Hindlimb muscle (tissue), 1 donor: ENCODE results near the gene SCARB1. TPM values are rescaled to one million over a fixed set of nuclear protein-coding genes. Genes with fewer than 3 reads are reported as not detected.

ENCODE experiments used
- DNase-seq: peaks from one replicate; pipeline ENCODE4 v3.0.0-alpha.2; 2013
- polyA plus RNA-seq: library from polyadenylated mRNA; unstranded; fragments of 120-200 nt; gene quantifications from one replicate; pipeline ENCODE4 v1.2.1, GENCODE V29; 2013; ENCODE audit not compliant: insufficient read length

SCARB1 gene
- polyA plus RNA-seq, 1 donor: 25.1 TPM

- peak; percentile 86 for DNase-seq
Measured at GRCh38 chr12:124771462-124772288, 92.0 kb downstream of the SCARB1 start.

GRCh38 chr12:124770728-124771127, 92.9 kb downstream of the SCARB1 start:
- DNase-seq: no peak

GRCh38 chr12:124769881-124770512, 93.7 kb downstream of the SCARB1 start:
- no peak for DNase-seq

DNA sequence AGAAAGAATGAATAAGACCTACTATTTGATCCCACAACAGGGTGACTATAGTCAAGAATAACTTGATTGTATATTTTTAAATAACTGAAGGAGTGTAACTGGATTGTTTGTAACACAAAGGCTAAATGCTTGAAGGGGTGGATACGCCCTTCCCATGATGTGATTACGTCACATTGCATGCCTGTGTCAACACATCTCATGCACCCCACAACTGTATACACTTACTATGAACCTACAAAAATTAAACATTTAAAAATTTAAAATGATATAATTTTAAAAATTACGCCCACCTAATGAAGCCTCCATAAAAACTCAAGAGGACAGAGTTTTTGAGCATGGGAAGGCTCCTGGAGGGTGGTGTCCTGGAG, 94.5 kb downstream of the SCARB1 start:
- no peak for DNase-seq

GRCh38 chr12:124768452-124769162, 95.1 kb downstream of the SCARB1 start:
- DNase-seq: no peak

GRCh38 chr12:124767066-124767821, 96.4 kb downstream of the SCARB1 start:
- peak; percentile 82 for DNase-seq

- DNase-seq: no peak
Measured at GRCh38 chr12:124766727-124767065, 97.0 kb downstream of the SCARB1 start.

GRCh38 chr12:124765581-124766489, 97.8 kb downstream of the SCARB1 start:
- no peak for DNase-seq

- DNase-seq: no peak
Measured at GRCh38 chr12:124764870-124765580, 98.6 kb downstream of the SCARB1 start.

DNA sequence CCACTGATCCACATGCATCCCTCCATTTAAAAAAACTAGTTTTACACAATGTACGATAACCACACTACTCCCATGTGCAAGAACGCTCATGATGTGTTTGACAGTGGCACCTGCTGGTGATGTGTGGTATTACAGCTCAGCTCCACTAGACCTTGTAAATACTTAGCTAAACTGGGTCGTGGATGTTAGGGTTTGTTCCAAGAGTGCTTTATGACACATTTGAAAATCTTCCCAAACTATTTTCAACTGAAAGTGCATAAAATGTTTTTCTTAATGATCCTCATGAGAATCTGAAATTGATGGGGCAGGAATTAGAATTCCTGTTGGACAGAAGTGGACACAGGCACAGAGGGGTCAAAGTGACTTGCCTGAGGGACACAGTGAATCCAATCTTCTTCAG, 99.2 kb downstream of the SCARB1 start:
- no peak for DNase-seq

DNA sequence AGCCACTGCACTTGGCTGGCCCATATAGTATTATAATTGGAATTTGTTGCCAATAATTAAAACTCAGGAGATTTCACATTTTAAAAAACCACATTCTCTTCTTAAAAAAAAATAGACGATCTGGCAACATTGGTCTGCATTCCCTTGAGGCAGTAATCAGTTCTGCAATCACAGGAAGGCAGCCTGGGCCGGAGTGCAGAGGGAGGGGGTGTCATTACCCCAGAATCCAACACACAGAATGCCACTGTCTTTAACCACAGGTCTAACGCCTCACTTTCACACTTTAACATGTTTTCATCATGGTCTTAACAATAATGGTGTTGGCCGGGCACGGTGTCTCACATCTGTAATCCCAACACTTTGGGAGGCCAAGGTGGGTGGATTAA, 100.1 kb downstream of the SCARB1 start:
- no peak for DNase-seq

DNA sequence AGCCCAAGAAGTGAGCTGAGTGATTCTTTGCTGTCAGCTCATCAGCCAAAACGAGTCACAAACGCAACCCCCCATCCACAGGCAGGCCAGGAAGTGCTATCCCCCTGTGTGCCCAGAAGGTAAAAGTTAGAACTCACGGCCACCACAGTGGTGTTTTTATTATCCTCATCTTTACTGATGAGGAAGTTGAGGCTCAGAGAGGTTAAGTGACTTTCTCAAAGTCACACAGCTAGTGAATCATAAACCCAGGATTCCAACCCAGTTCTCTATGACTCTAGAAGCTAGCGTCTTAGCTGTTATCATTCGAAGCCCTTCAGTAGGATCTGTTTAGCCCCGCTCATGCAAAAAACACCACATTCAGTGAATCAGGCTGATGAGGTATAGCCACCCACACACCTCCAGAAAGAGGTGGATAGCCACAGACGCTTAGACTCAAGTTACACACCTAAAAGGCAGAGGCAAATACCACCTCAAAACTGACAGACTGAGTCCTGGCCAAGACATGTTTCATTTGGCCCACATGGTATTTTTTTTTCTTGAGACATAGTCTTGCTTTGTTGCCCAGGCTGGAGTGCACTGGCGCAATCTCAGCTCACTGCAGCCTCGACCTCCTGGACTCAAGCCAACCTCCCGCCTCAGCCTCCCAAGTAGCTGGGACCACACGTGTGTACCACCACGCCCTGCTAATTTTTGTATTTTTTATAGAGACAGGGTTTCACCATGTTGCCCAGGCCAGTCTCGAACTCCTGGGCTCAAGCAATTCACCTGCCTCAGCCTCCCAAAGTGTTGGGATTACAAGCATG, 100.7 kb downstream of the SCARB1 start:
- DNase-seq: no peak

- DNase-seq: no peak
Measured at GRCh38 chr12:124762384-124762783, 101.3 kb downstream of the SCARB1 start.

DNA sequence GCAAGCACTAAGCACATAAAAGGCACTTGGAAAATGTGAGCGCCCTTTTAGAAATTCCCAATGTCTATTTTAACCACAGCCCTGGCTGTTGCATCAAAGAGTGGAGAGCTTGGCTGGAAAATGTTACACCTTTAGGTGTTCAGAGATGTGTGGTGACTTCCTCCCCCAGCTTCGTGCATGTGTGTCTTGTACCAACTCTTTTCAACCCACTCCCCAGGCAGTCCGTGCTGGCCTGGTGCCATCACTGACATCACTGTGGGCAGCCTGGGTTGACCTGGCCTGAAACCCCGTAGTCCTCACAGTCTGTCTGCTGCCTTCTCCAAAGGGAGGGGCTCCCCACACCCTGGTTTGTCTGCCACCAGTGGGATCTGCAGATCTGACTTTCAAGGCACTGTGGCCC, 101.8 kb downstream of the SCARB1 start:
- DNase-seq: no peak

GRCh38 chr12:124761056-124761455, 102.6 kb downstream of the SCARB1 start:
- no peak for DNase-seq

DNA sequence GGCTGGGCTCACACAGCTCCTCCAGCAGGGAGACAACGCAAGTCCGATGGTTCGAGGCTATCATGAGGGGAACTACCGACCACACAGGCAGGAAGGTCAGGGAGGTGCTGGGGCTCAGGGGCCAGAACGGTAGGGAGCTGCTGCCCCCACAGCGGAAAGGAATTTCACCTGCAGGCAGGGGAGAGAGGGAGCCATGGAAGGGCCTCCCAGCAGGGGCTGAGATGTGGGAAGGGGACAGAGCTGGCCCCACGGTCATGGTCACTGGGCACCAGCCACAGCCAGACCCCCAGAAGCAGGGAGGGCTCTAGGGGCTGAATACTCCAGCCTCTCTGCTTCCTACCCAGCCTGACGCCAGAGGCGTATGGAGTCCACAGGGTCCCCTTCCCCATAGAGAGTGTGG, 103.1 kb downstream of the SCARB1 start:
- no peak for DNase-seq

DNA sequence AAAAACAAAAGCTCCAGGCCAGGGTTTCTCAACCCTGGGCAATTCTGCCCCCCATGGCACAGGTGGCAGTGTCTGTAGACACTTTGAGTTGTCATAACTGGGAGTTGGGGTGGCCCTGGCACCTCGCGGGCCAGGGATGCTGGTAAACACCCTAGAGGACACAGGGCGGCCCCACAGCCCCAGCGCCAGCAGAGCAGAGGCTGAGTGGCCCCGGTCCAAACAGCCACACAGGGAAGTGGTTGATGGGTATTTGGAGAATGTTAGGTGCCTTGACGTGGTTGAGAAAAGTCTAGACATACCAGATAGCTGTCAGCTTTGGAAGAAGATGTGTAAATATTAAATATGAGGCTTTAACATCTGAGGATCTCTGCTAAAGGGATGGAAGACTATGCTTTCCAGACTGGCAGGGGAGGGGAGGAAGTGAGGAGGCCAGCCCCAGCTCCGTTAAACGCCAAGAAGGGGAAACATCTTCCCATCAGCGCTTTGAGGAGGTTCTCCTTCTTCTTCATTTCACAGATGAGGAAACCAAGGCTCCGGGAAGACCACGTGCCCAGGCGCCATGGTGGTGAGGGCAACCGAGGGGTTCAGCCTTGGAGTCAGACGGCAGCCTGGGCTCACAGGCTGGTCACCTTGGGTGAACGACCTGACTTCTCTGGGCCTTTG, 103.7 kb downstream of the SCARB1 start:
- no peak for DNase-seq

GRCh38 chr12:124758266-124759220, 105.1 kb downstream of the SCARB1 start:
- DNase-seq: no peak

DNA sequence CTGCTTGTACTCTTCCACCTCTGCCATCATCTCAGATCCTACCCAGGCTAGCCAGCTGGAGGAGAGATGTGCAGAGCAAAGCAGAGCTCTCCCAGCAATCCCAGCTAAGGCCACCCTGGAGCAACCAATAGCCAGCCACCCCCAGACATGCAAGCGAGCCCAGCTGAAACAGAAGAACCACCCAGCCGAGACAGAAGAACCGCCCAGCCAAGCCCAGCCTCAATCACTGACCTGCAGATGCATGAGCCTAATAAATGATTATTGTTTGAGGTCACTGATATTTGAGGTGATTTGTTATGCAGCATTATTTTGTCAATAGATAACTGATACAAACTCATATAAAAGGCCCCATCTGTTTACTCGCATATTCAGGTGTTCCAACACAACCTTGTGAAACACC, 106.3 kb downstream of the SCARB1 start:
- no peak for DNase-seq
